VCaP (cell line): ENCODE data around the gene FYN.

Experiments
- H3K27ac ChIP-seq: fragments of 450-650 bp; 2 replicates; pipeline ENCODE4 v1.5.1; 2017
- CTCF ChIP-seq: fragments of 450-650 bp; conservative IDR thresholded peaks from 2 replicates; pipeline ENCODE4 v1.5.1; 2017; ENCODE audit warnings: mild to moderate bottlenecking, moderate library complexity

FYN gene

DNA sequence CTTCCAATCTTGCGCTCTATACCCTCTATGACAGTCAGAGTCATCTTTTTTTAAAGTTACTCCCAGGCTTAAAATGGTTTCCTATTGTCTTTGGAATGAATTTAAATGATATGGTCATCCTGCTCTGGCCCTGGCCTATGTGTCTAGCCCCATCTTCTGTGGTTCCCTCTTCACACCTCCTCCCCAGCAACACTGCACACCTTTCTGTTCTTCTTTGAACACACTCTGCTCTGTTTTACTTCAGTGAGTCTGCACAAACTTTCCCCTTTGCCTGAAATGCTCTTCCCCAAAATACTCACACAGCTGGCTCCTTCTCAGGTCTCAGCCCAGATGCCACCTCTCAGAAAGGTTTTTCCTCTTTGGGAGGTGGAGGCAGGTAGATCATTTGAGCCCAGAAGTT, 132.7 kb downstream of the FYN start:
- TF ChIP-seq CTCF: no peak
- H3K27ac ChIP-seq: no peak overlapping the region

- no peak overlapping the region for H3K27ac ChIP-seq
- TF ChIP-seq CTCF: no peak
Observed at GRCh38 chr6:111739257-111739696, 134.0 kb downstream of the FYN start.

DNA sequence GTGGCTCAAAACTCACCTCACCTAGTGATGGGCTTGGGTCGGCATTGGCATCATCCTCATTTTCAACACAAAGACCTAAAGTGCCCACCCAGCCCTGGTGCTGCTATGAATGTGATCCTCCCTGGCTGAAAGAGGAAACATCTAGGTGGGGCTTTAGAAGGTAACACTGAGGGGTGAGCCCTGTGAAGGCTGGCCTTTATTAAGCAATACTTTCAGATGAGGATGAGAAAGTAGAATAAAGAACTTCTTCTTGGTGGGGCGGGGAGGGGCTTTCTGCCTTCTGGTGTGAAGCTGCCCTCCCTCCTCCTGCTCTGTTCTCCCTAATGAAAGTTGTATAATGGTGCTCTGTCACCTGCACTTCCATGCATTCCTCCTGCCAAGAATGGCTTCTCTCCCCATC, 134.6 kb downstream of the FYN start:
- no peak overlapping the region for H3K27ac ChIP-seq
- no peak for TF ChIP-seq CTCF

DNA sequence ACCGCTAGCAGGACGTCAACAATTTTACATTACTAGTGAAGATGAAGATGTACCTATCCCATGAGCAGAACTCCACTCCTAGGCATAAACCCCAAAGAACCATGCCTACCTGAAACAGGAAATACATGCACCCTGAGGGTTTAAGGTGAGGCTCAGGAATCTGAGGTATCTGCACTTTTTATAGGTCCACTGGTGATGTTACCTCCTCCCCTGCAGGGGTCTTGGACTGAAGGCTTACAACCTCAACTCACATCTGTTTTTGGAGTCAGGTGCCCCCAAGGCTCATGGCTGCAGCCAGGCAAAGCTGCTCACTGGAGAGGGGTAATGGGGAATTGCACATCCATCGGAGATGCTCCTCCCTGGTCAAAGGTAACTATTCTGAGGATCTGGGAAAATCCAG, 135.1 kb downstream of the FYN start:
- no peak for TF ChIP-seq CTCF
- H3K27ac ChIP-seq: no peak overlapping the region

GRCh38 chr6:111737065-111737521, 136.2 kb downstream of the FYN start:
- H3K27ac ChIP-seq: no peak overlapping the region
- no peak for TF ChIP-seq CTCF

DNA sequence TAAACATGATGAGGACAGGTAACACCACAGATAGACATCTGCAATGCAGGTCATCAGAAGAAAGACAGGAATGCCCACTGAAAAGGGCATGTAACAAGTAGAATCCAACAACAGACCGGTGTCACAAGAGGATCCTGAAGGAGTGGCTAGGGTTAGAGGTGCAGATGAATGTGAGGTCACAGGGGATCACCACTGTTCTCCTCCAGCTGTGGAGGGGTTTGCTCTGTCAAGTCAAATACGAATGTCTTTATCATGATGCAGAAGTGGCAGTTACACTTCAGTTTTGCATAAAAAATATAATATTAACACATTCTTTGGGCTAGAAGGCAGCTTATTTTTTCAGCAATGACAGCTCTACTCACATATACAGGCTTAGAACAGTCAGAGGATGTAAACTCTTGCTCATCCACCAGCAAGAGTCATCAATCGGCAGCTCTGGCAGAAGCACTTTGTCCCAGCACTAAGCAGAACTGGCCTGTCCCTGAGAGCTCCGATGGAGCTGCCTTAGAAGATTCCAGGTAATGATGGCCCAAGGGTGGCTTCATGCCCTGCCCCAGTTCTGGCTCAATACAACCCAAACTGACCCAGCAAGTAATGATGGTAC, 137.1 kb downstream of the FYN start:
- no peak for TF ChIP-seq CTCF
- no peak overlapping the region for H3K27ac ChIP-seq

DNA sequence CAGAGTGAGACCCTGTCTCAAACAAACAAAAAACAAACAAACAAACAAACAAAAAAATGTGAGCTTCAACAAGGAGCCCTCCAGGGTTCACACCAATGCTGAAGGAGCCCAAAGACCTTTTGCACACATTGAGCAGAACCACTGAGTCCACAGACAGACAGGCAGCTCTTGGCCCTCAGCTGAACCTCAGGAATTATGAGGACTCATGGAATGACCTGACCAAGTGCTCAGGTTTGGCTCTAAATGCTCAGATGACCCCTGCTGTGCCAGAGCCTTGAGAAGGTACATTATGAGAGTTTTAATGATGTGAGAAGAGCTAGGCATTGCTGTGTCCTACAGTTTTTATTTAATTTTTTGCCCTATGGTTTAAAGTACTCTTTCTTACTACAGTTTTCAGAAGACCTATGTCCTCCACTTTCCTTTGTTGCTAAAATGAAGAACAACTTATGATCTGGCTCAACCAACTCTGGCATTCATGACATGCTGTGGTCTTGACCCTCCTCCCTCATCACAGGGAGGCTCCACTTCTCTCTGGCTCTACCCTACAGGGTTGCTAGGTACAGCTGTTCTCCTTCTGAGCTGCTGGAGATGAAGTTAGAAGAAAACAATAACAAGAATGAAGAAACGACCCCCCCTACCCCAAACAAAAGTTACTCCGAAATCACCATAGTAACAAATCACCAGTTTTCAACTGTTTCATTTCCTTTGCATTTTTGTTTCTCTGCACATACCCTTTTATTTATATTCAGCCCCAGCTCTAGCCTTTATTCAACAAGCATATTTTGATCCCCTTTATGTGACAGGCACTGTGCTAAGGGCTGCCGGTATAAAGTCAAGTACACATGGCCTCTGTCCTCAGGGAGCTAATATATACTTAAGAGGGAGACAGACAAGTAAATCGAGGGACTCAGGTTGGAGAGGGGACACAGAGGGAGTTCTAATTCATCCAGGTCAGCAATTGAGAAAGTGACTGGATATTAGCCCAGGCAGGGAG, 138.9 kb downstream of the FYN start:
- H3K27ac ChIP-seq: no peak overlapping the region
- TF ChIP-seq CTCF: no peak
